Activated CD8-positive, alpha-beta memory T cell treated with anti-CD3 and anti-CD28 coated beads for 36 hours (primary cell): ENCODE data around the gene ADAM22. TPM values are rescaled to one million over a fixed set of nuclear protein-coding genes. Genes with fewer than 3 reads are reported as not detected.
"Not testable (repeated sequence)": the region's sequence is repeated elsewhere in the genome, so short reads cannot be mapped to it uniquely, and the experiment has no call there.

Source experiments
- CTCF ChIA-PET: fragments of 350-600 bp; sonication (Branson Sonifier 250); formaldehyde crosslinking; loops from one replicate; lab custom pipeline; 2021; ENCODE audit warnings: antibody characterized with exemption; lab: Charles Lee
- POLR2A ChIA-PET: fragments of 350-600 bp; sonication (Branson Sonifier 250); formaldehyde crosslinking; loops from one replicate; lab custom pipeline; 2021; ENCODE audit warnings: antibody characterized with exemption; lab: Charles Lee
- total RNA-seq, 2 experiments: library from RNA; stranded (reverse); gene quantifications; one replicate each; pipeline ENCODE4 v1.2.3, GENCODE V29; 2021

ADAM22 gene
- total RNA-seq, 2 experiments from 2014 or later = 4.8 to 6.0 TPM

DNA sequence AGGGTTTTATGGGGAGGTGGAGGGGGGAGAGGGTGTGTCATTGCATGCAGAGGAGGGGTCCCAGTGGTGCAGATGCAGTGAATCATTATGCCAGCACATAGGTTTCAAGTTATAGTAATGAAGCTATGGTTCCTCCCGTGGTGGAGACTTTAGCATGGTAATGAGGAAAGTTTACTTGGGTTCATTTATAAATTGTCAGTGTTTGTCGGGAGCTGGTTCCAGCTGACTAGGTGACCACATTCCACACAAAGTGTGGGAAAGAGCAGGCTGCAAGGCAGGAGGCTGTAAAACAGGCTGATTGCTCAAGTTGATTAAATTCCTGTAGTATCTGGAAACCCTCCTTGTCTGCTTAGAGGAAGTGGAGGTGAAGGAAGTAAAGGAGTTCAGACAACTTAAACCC is 206.9 kb downstream of the ADAM22 start:
- POLR2A ChIA-PET = no interaction called here
- CTCF ChIA-PET = no interaction called here

DNA sequence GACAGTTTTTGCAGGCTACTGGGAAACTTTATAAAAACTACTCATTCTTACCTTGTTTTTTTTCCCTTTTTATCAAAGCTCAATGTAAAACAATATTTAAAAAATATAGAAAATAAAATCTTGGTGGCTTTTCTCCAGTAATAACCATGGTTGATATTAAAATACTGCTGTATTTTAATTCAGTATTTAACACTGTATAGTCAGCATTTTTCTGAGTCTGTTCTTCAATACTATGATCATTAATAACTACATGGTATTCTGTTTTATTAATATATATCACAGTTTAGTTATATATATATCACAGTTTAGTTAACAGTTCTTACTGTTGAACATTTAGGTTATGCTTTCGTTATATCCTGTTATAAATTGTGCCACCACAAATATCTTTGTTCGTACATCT is 207.4 kb downstream of the ADAM22 start:
- ChIA-PET CTCF (no interaction called here), POLR2A (no interaction called here)

DNA sequence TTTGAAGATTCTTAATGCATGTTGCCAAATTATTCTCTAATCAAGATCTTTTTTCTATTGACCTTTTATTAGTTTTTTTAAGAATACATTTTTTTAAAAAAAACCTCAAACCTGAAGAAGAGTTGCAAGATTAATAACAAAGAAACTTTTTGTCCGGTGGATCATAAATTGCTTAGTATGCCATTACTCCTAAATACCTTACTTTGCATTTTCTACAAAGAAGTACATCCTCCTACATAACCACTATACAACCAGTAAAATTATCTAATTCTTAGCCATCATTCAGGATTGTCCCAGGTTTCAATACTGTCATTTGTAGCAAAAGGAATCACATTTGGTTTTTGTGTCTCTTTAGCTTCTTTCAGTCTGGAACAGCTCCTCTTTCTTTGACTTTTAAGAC is 207.9 kb downstream of the ADAM22 start:
- ChIA-PET POLR2A (no interaction called here), CTCF (interaction anchor here (0.6 kb wide), 1 partner anchor 144 kb away, joined by 3 read pairs; no protein-coding TSS in a partner anchor)

DNA sequence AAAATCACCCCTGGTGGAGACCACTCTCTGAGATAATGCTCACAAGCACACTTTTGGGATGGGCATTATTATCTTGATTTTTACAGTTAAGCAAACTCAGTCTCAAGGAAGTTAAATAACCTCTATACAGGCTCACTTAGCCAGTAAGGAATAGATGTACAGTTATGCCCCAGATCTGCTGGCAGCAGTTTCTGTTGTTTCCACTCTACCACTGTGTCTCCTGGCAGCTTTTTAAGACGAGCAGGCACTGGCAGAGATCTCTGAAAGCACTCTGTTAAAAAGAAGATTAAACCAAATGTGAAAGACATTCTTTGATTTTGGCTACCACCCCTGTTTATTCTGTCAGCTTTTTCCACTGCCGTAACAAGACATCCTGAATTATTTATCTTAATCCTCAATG is 212.6 kb downstream of the ADAM22 start:
- ChIA-PET POLR2A (no interaction called here), CTCF (no interaction called here)

DNA sequence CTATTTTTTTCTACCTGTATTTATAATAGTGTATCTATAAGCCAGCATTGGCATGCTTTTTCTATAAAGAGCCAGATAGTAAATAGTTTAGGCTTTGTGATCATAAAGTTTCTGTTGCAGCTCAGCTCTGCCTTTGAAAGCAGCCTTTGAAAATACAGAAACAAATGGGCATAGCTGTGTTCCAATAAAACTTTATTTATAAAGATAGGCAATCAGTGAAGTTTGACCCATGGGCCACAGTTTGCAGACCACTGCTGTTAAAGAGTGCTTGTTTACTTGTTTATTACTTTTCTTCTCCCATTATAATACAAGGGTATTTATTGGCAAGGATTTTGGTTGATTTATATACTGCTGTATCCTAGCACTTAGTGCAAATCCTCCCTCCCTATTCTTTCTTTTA is 213.3 kb downstream of the ADAM22 start:
- POLR2A ChIA-PET = no interaction called here
- CTCF ChIA-PET = no interaction called here

DNA sequence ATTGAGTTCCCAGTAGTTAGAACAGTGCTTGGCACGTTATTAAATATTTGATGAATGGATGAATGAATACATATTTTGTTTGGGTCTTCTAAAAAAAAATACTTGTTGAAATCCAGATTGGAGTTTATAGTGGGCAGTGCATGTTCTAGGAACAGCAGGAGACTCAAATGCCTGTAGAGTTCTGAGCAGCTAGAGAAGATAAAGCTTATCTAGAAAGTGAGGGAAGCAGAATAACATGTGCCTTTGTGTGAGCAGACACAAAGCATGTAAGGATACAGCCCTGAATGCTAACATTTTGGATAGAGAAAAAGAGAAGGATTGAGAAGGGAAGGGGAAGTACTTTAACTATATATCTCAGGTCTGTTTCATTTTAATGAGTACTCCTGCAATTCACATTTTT is 213.9 kb downstream of the ADAM22 start:
- CTCF ChIA-PET = no interaction called here
- POLR2A ChIA-PET = no interaction called here

DNA sequence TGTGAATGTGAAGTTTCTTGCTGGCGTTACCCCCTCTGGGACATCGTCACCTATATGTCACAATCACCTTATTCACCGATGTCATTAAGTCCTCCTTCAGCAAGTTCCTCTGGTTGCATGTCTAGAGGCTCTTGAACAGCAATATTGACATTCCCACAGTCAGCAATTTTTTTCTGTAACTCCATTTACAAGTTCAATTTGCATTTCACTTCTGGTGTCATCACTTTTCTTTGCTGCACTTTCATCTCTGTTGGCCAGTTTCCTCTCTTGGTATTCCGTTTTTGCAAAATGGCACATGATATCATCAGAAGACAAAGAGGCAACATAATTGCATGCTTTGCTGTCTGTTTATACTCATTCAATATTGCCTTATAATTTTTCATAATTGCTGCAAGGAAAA is 216.0 kb downstream of the ADAM22 start:
- POLR2A ChIA-PET = no interaction called here
- CTCF ChIA-PET = no interaction called here

DNA sequence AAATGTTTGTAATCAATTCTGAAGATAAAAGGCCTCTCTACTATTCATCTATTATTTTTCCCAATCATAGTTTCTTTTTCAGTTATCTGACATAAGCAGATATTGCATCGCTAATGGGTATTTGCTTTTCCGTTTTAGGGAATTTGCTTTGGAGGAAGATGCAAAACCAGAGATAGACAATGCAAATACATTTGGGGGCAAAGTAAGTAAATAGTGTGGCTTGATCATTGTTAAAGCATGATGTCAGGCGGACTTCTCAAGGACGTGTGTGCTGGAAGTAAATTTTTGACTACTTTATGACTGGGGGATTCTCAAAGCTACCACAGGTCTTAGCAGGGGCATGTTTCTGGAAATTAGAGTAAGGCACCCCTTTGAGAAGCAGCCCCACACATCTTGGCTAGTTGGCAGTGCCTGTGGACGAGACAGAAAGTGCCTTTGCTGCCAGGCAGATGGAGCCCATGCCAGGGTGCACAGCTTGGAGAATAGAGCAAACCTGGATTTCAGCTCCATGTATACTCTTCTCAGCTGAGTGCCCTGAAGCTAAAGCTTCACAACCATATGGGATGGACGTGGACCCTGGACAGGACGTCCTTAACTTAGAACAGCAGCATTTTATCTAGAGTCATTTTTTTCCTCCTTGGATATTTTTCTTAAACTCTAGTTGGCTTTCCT is 217.2 kb downstream of the ADAM22 start:
- ChIA-PET CTCF (interaction anchor here (0.6 kb wide), 1 partner anchor 213 kb away, joined by 3 read pairs; no protein-coding TSS in a partner anchor), POLR2A (no interaction called here)

DNA sequence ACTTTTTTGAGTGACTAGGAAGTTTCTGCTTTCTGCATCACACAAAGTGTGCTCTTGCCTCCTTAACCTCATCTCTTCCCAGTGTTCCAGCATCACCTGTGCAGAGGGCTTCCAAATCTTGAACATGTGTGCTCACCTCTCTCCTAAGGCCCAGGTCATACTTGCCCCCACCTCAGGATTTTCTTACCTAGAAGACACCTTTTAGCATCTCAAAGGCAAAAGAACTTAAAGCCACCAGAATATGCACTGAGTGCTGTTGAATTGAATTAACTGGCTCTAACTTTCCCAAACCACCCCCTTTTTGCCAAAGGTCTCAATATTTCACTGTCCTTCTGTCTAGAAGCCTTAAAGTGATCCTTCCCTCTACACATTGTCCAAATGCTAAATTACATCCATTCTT is 219.3 kb downstream of the ADAM22 start:
- POLR2A ChIA-PET = no interaction called here
- CTCF ChIA-PET = no interaction called here

DNA sequence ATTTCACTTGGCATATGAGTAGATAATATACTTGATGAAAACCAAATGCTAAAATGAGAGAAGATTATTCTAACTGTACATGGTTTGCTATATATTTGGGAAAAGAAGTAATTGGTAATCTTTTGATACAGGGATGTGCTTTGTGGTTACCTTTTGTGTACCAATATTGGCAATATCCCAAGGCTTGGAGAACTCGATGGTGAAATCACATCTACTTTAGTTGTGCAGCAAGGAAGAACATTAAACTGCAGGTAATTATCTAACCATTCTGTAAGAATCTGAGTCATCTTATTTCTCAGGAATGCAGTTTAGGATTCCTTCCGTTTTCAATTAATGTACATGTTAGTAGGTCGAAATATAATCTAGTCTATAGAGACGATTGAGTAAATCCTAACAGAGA is 221.7 kb downstream of the ADAM22 start:
- POLR2A ChIA-PET = no interaction called here
- CTCF ChIA-PET = no interaction called here

DNA sequence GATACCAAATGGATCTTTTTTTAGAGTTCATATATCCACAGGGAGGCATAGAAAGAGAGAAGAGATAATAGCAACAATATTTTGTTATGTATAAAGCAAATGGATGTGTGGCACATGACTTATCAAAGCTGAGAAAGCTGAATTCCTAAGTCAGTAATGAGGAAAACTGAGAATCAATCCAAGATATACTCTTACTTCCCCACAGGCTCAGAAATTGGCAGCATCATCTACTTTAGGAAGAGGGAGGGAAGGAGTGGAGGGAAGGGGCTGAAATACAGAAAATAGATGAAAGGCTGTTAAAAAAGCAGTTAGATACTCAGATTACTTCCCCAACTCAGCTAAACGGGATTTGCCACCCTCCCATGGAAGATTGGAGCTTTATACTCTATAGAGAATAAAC is 222.3 kb downstream of the ADAM22 start:
- CTCF ChIA-PET = no interaction called here
- POLR2A ChIA-PET = no interaction called here

DNA sequence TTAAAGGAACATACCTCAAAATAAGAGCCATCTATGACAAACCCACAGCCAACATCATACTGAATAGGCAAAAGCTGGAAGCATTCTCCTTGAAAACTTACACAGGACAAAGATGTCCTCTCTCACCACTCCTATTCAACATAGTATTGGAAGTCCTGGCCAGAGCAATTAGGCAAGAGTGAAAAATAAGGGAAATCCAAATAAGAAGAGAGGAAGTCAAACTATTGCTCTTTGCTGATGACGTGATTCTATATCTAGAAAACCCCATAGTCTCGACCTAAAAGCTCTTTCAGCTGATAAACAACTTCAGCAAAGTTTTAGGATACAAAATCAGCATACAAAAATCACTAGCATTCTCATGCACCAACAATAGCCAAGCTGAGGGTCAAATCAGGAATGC is 225.7 kb downstream of the ADAM22 start:
- POLR2A ChIA-PET, CTCF ChIA-PET: not testable (repeated sequence)

DNA sequence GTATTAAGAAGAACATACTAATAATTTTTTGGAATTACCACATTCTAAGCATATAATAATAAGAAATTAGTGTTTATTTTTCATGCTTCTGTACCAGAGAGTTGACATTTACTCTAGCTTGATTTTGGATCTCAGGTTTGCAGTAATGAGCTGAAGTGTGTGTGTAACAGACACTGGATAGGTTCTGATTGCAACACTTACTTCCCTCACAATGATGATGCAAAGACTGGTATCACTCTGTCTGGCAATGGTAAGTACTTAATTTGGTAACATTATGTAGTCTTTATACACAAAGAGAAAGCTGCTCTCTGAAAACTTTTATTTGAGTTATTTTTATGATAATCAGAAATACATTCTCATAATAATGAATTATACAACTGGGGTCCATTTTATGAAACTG is 231.6 kb downstream of the ADAM22 start:
- POLR2A ChIA-PET = no interaction called here
- CTCF ChIA-PET = no interaction called here

DNA sequence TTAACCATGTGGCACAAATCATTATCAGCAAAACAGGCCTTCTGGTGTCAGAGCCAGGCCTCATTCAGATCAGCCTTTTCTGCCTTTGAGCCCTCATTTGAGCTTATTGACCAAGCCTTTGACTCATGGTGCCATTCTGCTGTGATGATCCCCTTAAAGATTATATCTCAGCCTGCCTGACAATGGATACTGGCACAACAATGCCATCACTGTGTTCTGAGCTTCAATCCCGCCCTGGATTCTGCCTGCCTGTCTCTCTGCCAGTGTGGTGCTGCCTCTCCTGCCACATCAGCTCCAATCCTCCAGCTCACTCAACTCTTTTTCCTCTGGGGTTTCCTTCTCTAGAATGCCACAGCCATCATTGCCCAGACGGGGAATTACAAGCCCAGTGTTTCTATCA is 233.2 kb downstream of the ADAM22 start:
- CTCF ChIA-PET = interaction anchor here (0.9 kb wide), 1 partner anchor 369 kb away, joined by 4 read pairs; no protein-coding TSS in a partner anchor
- POLR2A ChIA-PET = no interaction called here

DNA sequence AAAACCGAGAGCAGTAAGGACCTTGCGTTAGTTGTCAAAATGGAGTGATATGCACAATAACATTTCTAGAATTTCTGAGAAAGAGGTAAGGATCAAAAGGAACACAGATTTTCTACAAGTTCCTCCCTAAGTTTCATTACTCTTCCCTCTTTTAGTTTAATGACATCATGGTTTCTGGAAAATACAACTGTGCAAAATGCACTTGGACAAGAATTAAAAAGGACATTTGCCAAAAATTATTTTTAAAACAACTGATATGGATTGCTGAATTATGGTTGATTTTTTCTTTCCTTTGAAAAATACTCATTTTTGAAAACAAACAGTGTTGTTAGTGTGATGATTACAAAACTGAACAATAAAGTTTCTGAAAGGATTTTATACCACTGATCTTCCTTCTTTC is 233.7 kb downstream of the ADAM22 start:
- CTCF ChIA-PET = interaction anchor here (0.9 kb wide), 1 partner anchor 370 kb away, joined by 4 read pairs; no protein-coding TSS in a partner anchor
- POLR2A ChIA-PET = no interaction called here

DNA sequence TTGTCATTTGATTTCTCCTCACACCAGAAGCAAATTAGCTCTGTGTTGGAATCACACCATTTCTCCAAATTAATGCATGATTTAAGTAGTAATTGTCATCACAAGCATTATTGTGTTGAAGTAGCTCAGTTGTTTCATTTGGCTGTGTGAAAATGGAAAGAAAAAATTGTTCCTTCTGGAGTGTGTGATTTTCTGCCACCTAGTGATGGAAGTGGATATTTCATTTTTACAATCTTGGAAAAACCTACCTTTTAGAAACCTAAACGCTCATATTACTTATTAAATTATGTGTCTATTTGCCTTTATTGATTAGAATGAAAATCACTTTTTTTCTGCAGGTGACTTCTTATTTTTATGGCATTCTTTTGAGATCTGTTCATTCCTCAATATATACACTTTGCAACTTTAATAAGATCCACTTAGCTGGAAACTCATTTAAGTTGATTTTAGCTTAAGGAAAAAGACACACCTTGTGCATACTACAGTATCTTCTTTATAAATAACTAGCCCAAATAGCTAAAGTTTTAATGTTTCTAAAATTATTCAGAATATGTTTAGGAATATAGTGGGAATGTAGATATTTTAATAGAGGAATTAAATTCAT is 235.8 kb downstream of the ADAM22 start:
- ChIA-PET CTCF (no interaction called here), POLR2A (no interaction called here)

DNA sequence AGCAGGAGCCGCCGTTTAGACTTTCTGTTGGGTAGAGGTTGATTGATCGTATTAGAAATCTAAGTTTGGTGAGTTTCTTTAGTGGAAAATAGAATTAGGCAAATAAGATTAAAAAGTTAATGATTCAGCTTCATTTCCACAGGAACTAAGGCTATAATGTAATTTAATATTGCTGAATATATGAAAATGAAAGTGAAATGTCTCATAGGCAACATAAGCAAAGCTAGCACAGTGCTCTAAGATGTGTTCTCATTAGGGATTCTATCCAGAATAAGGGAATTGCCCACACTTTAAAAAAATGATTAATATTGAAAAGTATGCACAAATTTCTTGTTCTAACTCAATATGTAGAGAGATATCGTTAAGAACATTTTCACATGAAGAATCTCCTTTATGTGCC is 238.8 kb downstream of the ADAM22 start:
- CTCF ChIA-PET = no interaction called here
- POLR2A ChIA-PET = no interaction called here

DNA sequence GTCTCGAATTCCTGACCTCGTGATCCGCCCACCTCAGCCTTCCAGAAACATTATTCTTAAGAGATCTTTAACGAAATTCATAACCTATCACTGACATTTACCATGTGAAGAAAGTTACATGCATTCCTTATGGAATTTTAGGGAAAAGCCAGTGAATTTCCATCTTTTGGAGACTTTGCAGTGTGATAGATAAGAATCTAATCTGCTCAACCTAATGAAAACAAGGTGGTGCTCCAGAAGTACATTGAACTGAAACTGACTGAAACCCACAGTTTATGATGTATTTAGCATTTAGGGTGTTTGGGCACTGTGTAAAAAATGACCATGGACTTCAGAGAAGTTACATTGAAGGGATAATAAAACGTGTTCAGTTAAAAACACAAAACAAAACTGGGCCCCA is 242.1 kb downstream of the ADAM22 start:
- CTCF ChIA-PET = no interaction called here
- POLR2A ChIA-PET = no interaction called here

DNA sequence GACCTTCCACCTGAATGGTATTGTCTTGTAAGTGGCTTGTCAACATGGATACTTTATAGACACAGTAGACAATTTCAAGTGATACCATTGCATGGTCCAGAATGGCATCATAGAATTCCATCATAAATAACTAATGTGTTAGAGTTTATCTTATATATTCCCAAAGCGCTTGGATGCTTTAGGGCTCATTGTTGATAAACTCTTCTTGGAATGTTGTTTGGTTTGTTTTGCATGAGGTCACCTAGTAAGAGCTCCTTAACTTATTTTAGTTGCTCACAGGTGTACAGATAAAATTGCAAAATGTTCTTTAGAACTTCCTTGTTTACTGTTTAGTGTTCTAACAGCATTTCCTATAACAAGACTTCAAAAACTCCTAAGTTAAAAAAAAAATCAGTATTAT is 249.0 kb downstream of the ADAM22 start:
- ChIA-PET POLR2A (no interaction called here), CTCF (interaction anchor here (0.6 kb wide), 1 partner anchor 1970 kb away, joined by 4 read pairs; no protein-coding TSS in a partner anchor)

DNA sequence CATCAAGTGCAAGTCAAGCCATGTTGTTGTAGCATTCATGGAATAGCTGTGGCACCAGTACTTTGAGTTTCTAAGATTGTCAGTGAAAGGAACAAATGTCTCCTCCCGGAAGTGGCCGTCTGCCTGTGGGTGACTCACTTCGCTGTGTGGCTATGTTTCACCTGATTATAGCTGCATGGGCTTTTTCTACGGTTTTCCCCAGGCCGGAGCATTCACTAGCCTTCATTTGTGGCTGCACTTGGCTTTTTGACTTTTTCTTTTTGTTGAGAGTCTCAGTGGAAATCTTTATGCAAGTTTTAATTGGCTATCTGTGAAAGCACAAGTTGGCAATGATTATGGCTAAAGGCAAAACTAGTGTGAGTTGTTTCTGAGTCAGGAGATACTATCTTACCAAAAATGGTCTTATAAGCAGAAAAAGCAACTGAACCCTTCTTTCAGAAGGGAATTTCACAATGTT is 250.8 kb downstream of the ADAM22 start:
- ChIA-PET CTCF (no interaction called here), POLR2A (no interaction called here)

DNA sequence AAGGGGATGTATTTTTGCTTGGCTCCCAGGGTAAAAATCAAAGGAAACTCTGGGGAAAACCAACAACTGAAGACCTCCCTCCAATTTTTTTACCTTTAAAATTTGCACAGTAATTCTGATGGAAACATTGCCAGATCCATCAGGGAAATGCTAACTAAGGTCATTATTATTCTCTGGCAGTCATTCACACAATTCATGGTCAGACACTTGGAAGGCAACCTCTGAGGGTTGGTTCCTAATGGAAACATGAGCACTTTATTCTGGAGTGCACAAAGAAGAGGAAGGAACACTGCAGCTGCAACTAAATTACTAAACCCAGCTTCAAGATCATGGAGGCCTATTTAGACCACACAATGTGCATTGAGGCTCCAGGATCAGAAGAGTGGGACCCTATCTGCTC is 251.6 kb downstream of the ADAM22 start:
- CTCF ChIA-PET = no interaction called here
- POLR2A ChIA-PET = no interaction called here
